MCF 10A (cell line): ENCODE measurements around the gene COMMD9. TPM values are rescaled to one million over a fixed set of nuclear protein-coding genes. Genes with fewer than 3 reads are reported as not detected.

Source experiments
- BruUV-seq: library from RNA; stranded (reverse); fragments of 400-500 nt; replicated peaks from 2 replicates; lab custom pipeline; 2021; lab: Mats Ljungman, UMichigan
- CTCF ChIA-PET: fragments of 300-600 bp; sonication (Branson Sonifier 250); formaldehyde crosslinking; extraction: SDS; loops from one replicate; lab custom pipeline; 2021; ENCODE audit warnings: antibody characterized with exemption, inconsistent platforms; lab: Yijun Ruan, JAX
- POLR2A ChIA-PET: fragments of 300-600, 350-650 bp; sonication (Branson Sonifier 250); formaldehyde crosslinking; extraction: SDS; loops from one replicate; lab custom pipeline; 2020; ENCODE audit warnings: antibody characterized with exemption, inconsistent platforms; lab: Yijun Ruan, JAX
- DNase-seq: peaks from one replicate; pipeline ENCODE4 v3.0.0-alpha.2; 2018; ENCODE audit not compliant: unreplicated experiment
- H3K27ac Mint-ChIP-seq: one replicate; pipeline ENCODE4 v1.8.0; 2022; ENCODE audit warnings: mild to moderate bottlenecking, low read depth, mixed read lengths; ENCODE audit not compliant: unreplicated experiment
- H3K27me3 Mint-ChIP-seq: one replicate; pipeline ENCODE4 v1.8.0; 2022; ENCODE audit warnings: mixed read lengths; ENCODE audit not compliant: insufficient read depth, unreplicated experiment
- H3K36me3 Mint-ChIP-seq: one replicate; pipeline ENCODE4 v1.8.0; 2022; ENCODE audit warnings: mild to moderate bottlenecking, moderate library complexity, mixed read lengths; ENCODE audit not compliant: insufficient read depth, unreplicated experiment
- H3K4me1 Mint-ChIP-seq: one replicate; pipeline ENCODE4 v1.8.0; 2022; ENCODE audit warnings: mixed read lengths; ENCODE audit not compliant: insufficient read depth, unreplicated experiment
- H3K4me3 Mint-ChIP-seq: one replicate; pipeline ENCODE4 v1.8.0; 2022; ENCODE audit warnings: mild to moderate bottlenecking, moderate library complexity, mixed read lengths; ENCODE audit not compliant: unreplicated experiment
- H3K9me3 Mint-ChIP-seq: one replicate; pipeline ENCODE4 v1.8.0; 2022; ENCODE audit warnings: mixed read lengths; ENCODE audit not compliant: unreplicated experiment
- CTCF ChIP-seq: fragments of 200-600 bp; IDR thresholded peaks from one replicate; pipeline ENCODE4 v1.8.0; 2022; ENCODE audit warnings: antibody characterized with exemption, mild to moderate bottlenecking; ENCODE audit not compliant: unreplicated experiment
- intact Hi-C: fragments of 100-400 bp; cut with micrococcal nuclease; formaldehyde crosslinking; loops from 2 replicates; pipeline ENCODE4 v1.14.1; 2022
- total RNA-seq: library from RNA; stranded (reverse); gene quantifications from 2 replicates; pipeline ENCODE4 v1.2.3, GENCODE V29; 2022

COMMD9 gene
- total RNA-seq, 1 experiment from 2014 or later = 39.8 TPM

- intact Hi-C loops = no loop called here
- DNase-seq = no peak
- POLR2A ChIA-PET = no interaction called here
- no TSS peak for BruUV-seq
- H3K9me3 Mint-ChIP-seq = no peaks in the 10 kb centered on the region
- TF ChIP-seq CTCF = no peak
- peaks cover 43% of the 10 kb centered on the region for H3K4me1 Mint-ChIP-seq
- H3K4me3 Mint-ChIP-seq = no peak overlapping the region
- CTCF ChIA-PET = interaction anchor here (1.1 to 2.1 kb wide), 2 partner anchors 12 to 25 kb away, joined by 3 to 7 read pairs; no protein-coding TSS in a partner anchor
- no peaks in the 10 kb centered on the region for H3K27me3 Mint-ChIP-seq
- peaks cover 15% of the 10 kb centered on the region for H3K36me3 Mint-ChIP-seq
- H3K27ac Mint-ChIP-seq = peak overlapping the region; percentile 57
Observed at GRCh38 chr11:36253238-36253637, 36.0 kb downstream of the COMMD9 start.

DNA sequence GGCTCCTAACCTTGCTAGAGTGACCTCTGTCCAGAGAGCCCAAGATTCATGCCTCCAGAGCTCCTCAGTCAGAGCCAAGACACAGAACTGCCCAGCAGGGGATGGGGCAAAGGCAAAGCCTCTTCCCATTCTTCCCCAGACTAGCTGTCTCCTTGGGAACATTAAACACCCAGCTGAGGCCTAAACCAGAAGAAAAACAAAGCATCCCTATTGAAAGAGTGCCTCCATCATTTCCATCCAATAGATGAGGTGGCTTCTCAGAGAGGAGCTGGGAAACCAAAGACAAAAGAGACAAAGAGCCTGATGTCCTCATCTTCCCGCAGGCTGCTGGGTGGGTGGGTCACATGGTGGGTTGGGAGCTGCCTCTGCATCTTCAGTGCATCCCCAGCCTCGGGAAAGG is 37.4 kb downstream of the COMMD9 start:
- Mint-ChIP-seq H3K27ac (no peak overlapping the region), H3K4me3 (no peak overlapping the region), H3K27me3 (no peaks in the 10 kb centered on the region), H3K36me3 (peaks cover 15% of the 10 kb centered on the region), H3K9me3 (no peaks in the 10 kb centered on the region), H3K4me1 (peaks cover 33% of the 10 kb centered on the region)
- BruUV-seq = no TSS peak
- no peak for TF ChIP-seq CTCF
- CTCF ChIA-PET = interaction anchor here (0.7 to 5.1 kb wide), 3 partner anchors 14 to 459 kb away, joined by 3 to 30 read pairs (median 3); no protein-coding TSS in a partner anchor
- DNase-seq = no peak
- POLR2A ChIA-PET = no interaction called here
- intact Hi-C loops = no loop called here

- DNase-seq = peak; percentile 89
- H3K4me1 Mint-ChIP-seq = peaks cover 21% of the 10 kb centered on the region
- no peak overlapping the region for H3K4me3 Mint-ChIP-seq
- POLR2A ChIA-PET = interaction anchor here (0.7 to 2.2 kb wide), 7 partner anchors 10 to 252 kb away, joined by 3 to 16 read pairs (median 4); no protein-coding TSS in a partner anchor
- intact Hi-C loops = no loop called here
- no peak for TF ChIP-seq CTCF
- CTCF ChIA-PET = interaction anchor here (0.6 to 5.1 kb wide), 13 partner anchors 12 to 633 kb away, joined by 3 to 30 read pairs (median 4); partner anchors contain the start of gene COMMD9
- H3K27ac Mint-ChIP-seq = peak overlapping the region; percentile 77
- no peaks in the 10 kb centered on the region for H3K27me3 Mint-ChIP-seq
- peaks cover 15% of the 10 kb centered on the region for H3K36me3 Mint-ChIP-seq
- no peaks in the 10 kb centered on the region for H3K9me3 Mint-ChIP-seq
- no TSS peak for BruUV-seq
Observed at GRCh38 chr11:36249246-36249645, 40.0 kb downstream of the COMMD9 start.

GRCh38 chr11:36248436-36248835 is 40.8 kb downstream of the COMMD9 start:
- Mint-ChIP-seq H3K9me3 (no peaks in the 10 kb centered on the region), H3K36me3 (peaks cover 15% of the 10 kb centered on the region), H3K27ac (peak overlapping the region; percentile 77), H3K4me1 (peaks cover 21% of the 10 kb centered on the region), H3K27me3 (no peaks in the 10 kb centered on the region), H3K4me3 (no peak overlapping the region)
- intact Hi-C loops = no loop called here
- CTCF ChIA-PET = interaction anchor here (0.7 to 5.1 kb wide), 11 partner anchors 17 to 427 kb away, joined by 3 to 30 read pairs (median 4); partner anchors contain the start of gene COMMD9
- DNase-seq = no peak
- no TSS peak for BruUV-seq
- POLR2A ChIA-PET = interaction anchor here (0.8 to 2.2 kb wide), 3 partner anchors 9 to 29 kb away, joined by 3 to 16 read pairs (median 6); no protein-coding TSS in a partner anchor
- TF ChIP-seq CTCF = no peak
